HCT116 (cell line): ENCODE data around the gene CELF1. TPM values are rescaled to one million over a fixed set of nuclear protein-coding genes. Genes with fewer than 3 reads are reported as not detected.

Experiments used
- ATAC-seq: fragments of 200-7000 bp; cut with Tn5 transposase; 2 replicates; pipeline ENCODE4 v1.9.1; 2020; ENCODE audit warnings: mild to moderate bottlenecking, moderate library complexity
- BruUV-seq: library from RNA; stranded (reverse); fragments of 400-500 nt; replicated peaks from 2 replicates; lab custom pipeline; 2021; lab: Mats Ljungman, UMichigan
- CTCF ChIA-PET: fragments of 300-600 bp; sonication (Branson Sonifier 250); formaldehyde crosslinking; loops from one replicate; lab custom pipeline; 2021; ENCODE audit warnings: antibody characterized with exemption; lab: Charles Lee
- POLR2A ChIA-PET: fragments of 300-600, 350-600 bp; sonication (Branson Sonifier 250); formaldehyde crosslinking; loops from one replicate; lab custom pipeline; 2021; ENCODE audit warnings: antibody characterized with exemption; lab: Charles Lee
- RAD21 ChIA-PET, 2 experiments: fragments of 300-600 bp; sonication (Branson Sonifier 250); formaldehyde crosslinking; loops; one replicate each; lab custom pipeline; 2023; ENCODE audit warnings: low total read pairs in 2 of 2; ENCODE audit not compliant: uncharacterized antibody in 2 of 2, unreplicated experiment in 2 of 2, low non-redundant PET in 1 of 2; lab: Charles Lee
- DNase-seq: peaks from one replicate; pipeline ENCODE4 v3.0.0-alpha.2; 2010; ENCODE audit warnings: low read depth, low spot score
- H2AFZ ChIP-seq: fragments of 200-600 bp; shearing (Covaris generic), sonication (generic); 2 replicates; pipeline ENCODE4 v1.6.1; 2017; ENCODE audit warnings: low read depth, mixed run types, mixed read lengths, antibody characterized with exemption, low read length; ENCODE audit not compliant: poor library complexity, severe bottlenecking
- H3K27ac ChIP-seq: 2 replicates; pipeline ENCODE4 v1.5.1; 2012; ENCODE audit warnings: low read depth, low read length
- H3K27me3 ChIP-seq: fragments of 200-600 bp; sonication (generic); 2 replicates; pipeline ENCODE4 v1.6.1; 2016; ENCODE audit warnings: mixed run types, low read length, mixed read lengths; ENCODE audit not compliant: insufficient read depth
- H3K36me3 ChIP-seq, 2 experiments: fragments of 200-500 bp in 1 of 2; fragments of 200-600 bp in 1 of 2; sonication (Bioruptor generic) in 1 of 2; sonication (generic) in 1 of 2; 2 replicates each; pipeline versions ENCODE4 v1.5.1 to v1.6.1; 2014 to 2016; ENCODE audit warnings: low read length in 2 of 2, inconsistent platforms in 1 of 2, mixed read lengths in 1 of 2, mixed run types in 1 of 2; ENCODE audit not compliant: insufficient read depth in 2 of 2, control insufficient read depth in 1 of 2
- H3K4me1 ChIP-seq, 2 experiments: fragments of 200-600 bp in 1 of 2; sonication (generic) in 1 of 2; 2 replicates each; pipeline versions ENCODE4 v1.5.1 to v1.6.1; 2012 to 2017; ENCODE audit warnings: low read length in 2 of 2, inconsistent platforms in 1 of 2, mild to moderate bottlenecking in 1 of 2, mixed read lengths in 1 of 2, mixed run types in 1 of 2, moderate library complexity in 1 of 2; ENCODE audit not compliant: insufficient read depth in 2 of 2, control insufficient read depth in 1 of 2
- H3K4me2 ChIP-seq: fragments of 200-600 bp; sonication (generic); 2 replicates; pipeline ENCODE4 v1.6.1; 2017; ENCODE audit warnings: mixed run types, low read length, mixed read lengths
- H3K4me3 ChIP-seq, 2 experiments: fragments of 200-600 bp in 1 of 2; sonication (generic) in 1 of 2; replicated peaks in 1 of 2; 2 replicates each; pipeline ENCODE4 v1.5.1; 2011 to 2016; ENCODE audit warnings: low read length in 2 of 2, control low read depth in 1 of 2, low read depth in 1 of 2, mild to moderate bottlenecking in 1 of 2, mixed read lengths in 1 of 2, mixed run types in 1 of 2
- H3K79me2 ChIP-seq: fragments of 200-600 bp; sonication (generic); 2 replicates; pipeline ENCODE4 v1.6.1; 2017; ENCODE audit warnings: mild to moderate bottlenecking, mixed run types, low read length, moderate library complexity, mixed read lengths; ENCODE audit not compliant: insufficient read depth
- H3K9ac ChIP-seq: fragments of 200-600 bp; sonication (generic); 2 replicates; pipeline ENCODE4 v1.6.1; 2016; ENCODE audit warnings: low read length, mixed read lengths
- H3K9me2 ChIP-seq: fragments of 200-600 bp; sonication (generic), shearing (Covaris generic); 2 replicates; pipeline ENCODE4 v1.6.1; 2017; ENCODE audit warnings: mixed run types, mild to moderate bottlenecking, moderate library complexity; ENCODE audit not compliant: insufficient read depth
- H3K9me3 ChIP-seq, 2 experiments: fragments of 200-500 bp in 1 of 2; fragments of 200-600 bp in 1 of 2; sonication (Bioruptor generic) in 1 of 2; sonication (generic) in 1 of 2; 2 replicates each; pipeline ENCODE4 v1.6.1; 2014 to 2017; ENCODE audit warnings: low read length in 2 of 2, mixed read lengths in 2 of 2, inconsistent platforms in 1 of 2, low read depth in 1 of 2, mild to moderate bottlenecking in 1 of 2, mixed run types in 1 of 2, moderate library complexity in 1 of 2; ENCODE audit not compliant: control insufficient read depth in 1 of 2, insufficient read depth in 1 of 2
- H4K20me1 ChIP-seq: fragments of 200-600 bp; sonication (generic), shearing (Covaris generic); 2 replicates; pipeline ENCODE4 v1.6.1; 2017; ENCODE audit warnings: mixed run types, mild to moderate bottlenecking, moderate library complexity; ENCODE audit not compliant: insufficient read depth
- ATF3 ChIP-seq: IDR thresholded peaks from 2 replicates; pipeline ENCODE4 v1.6.1; 2012
- CBX3 ChIP-seq: IDR thresholded peaks from 2 replicates; pipeline ENCODE4 v1.6.1; 2012; ENCODE audit warnings: low read depth
- CEBPB ChIP-seq: IDR thresholded peaks from 2 replicates; pipeline ENCODE4 v1.6.1; 2012; ENCODE audit warnings: low read depth
- CTCF ChIP-seq, 3 experiments: fragments of 200-600 bp in 1 of 3; sonication (generic) in 1 of 3; IDR thresholded peaks in 2 of 3; conservative IDR thresholded peaks in 1 of 3; 2 replicates each; pipeline ENCODE4 v1.5.1; 2012 to 2017; ENCODE audit warnings: low read depth in 2 of 3, low read length in 2 of 3, antibody characterized with exemption in 1 of 3, borderline replicate concordance in 1 of 3, control low read depth in 1 of 3, mild to moderate bottlenecking in 1 of 3, mixed read lengths in 1 of 3, mixed run types in 1 of 3, moderate library complexity in 1 of 3; ENCODE audit not compliant: insufficient read depth in 1 of 3
- EZH2 ChIP-seq: fragments of 200-600 bp; sonication (generic); IDR thresholded peaks from 2 replicates; pipeline ENCODE4 v1.6.1; 2017; ENCODE audit warnings: antibody characterized with exemption, mixed run types
- FOSL1 ChIP-seq: IDR thresholded peaks from 2 replicates; pipeline ENCODE4 v1.6.1; 2012; ENCODE audit warnings: low read depth
- POLR2A ChIP-seq: IDR thresholded peaks from 2 replicates; pipeline ENCODE4 v1.7.0; 2011; ENCODE audit warnings: borderline replicate concordance; ENCODE audit not compliant: insufficient read depth, insufficient read length; ENCODE audit errors: extremely low read depth
- POLR2AphosphoS5 ChIP-seq: IDR thresholded peaks from 2 replicates; pipeline ENCODE4 v1.6.1; 2011; ENCODE audit warnings: mild to moderate bottlenecking, low read depth, low read length, moderate library complexity
- REST ChIP-seq: IDR thresholded peaks from 2 replicates; pipeline ENCODE4 v1.6.1; 2012; ENCODE audit warnings: low read depth
- SIN3A ChIP-seq: IDR thresholded peaks from 2 replicates; pipeline ENCODE4 v1.6.1; 2012; ENCODE audit warnings: low read depth
- SP1 ChIP-seq: IDR thresholded peaks from 2 replicates; pipeline ENCODE4 v1.6.1; 2012; ENCODE audit warnings: low read depth
- SRF ChIP-seq: IDR thresholded peaks from 2 replicates; pipeline ENCODE4 v1.6.1; 2012; ENCODE audit warnings: low read depth
- TCF7L2 ChIP-seq: IDR thresholded peaks from 2 replicates; pipeline ENCODE4 v1.7.0; 2011; ENCODE audit warnings: borderline replicate concordance, inconsistent platforms; ENCODE audit not compliant: insufficient read depth, insufficient read length; ENCODE audit errors: extremely low read depth
- YY1 ChIP-seq: IDR thresholded peaks from 2 replicates; pipeline ENCODE4 v1.6.1; 2011; ENCODE audit warnings: low read length, low read depth, moderate library complexity, mild to moderate bottlenecking; ENCODE audit not compliant: insufficient replicate concordance; ENCODE audit errors: extremely low read depth
- ZFX ChIP-seq: fragments of 450-650 bp; IDR thresholded peaks from 2 replicates; pipeline ENCODE4 v1.6.1; 2017
- ZNF274 ChIP-seq: fragments of 200-500 bp; sonication (Bioruptor generic); IDR thresholded peaks from 2 replicates; pipeline ENCODE4 v1.6.1; 2014; ENCODE audit warnings: mild to moderate bottlenecking, low read depth, low read length, inconsistent platforms
- intact Hi-C: fragments of 100-400 bp; cut with micrococcal nuclease; formaldehyde crosslinking; loops from 2 replicates; pipeline ENCODE4 v1.10.0; 2022
- total RNA-seq: library from RNA; stranded (reverse); gene quantifications from one replicate; pipeline ENCODE4 v1.2.1, GENCODE V29; 2021; ENCODE audit not compliant: unreplicated experiment

The CELF1 gene
- total RNA-seq, 1 experiment from 2014 or later = 133 TPM

- no peak overlapping the region for H3K9ac ChIP-seq
- no peaks in the 10 kb centered on the region for H3K36me3 ChIP-seq
- RAD21 ChIA-PET = no interaction called here
- ATAC-seq (no peak), DNase-seq (no peak)
- no peaks in the 10 kb centered on the region for H3K9me2 ChIP-seq
- no peak overlapping the region for H3K4me3 ChIP-seq
- H3K79me2 ChIP-seq = no peaks in the 10 kb centered on the region
- H3K4me2 ChIP-seq = no peak overlapping the region
- intact Hi-C loops = no loop called here
- H3K9me3 ChIP-seq = no peaks in the 10 kb centered on the region
- POLR2A ChIA-PET = no interaction called here
- no peak overlapping the region for H2AFZ ChIP-seq
- no peak overlapping the region for H3K27ac ChIP-seq
- no peaks in the 10 kb centered on the region for H3K4me1 ChIP-seq
- TF ChIP-seq ATF3 (no peak), SP1 (no peak), POLR2AphosphoS5 (no peak), FOSL1 (no peak), ZFX (no peak)
- TF ChIP-seq, all 23 proteins: peak for 0
- no peaks in the 10 kb centered on the region for H3K27me3 ChIP-seq
- no TSS peak for BruUV-seq
- CTCF ChIA-PET = no interaction called here
- no peaks in the 10 kb centered on the region for H4K20me1 ChIP-seq
Measured at GRCh38 chr11:47599902-47600301, 47.0 kb upstream of the CELF1 start.

GRCh38 chr11:47595967-47596366 is 43.0 kb upstream of the CELF1 start:
- Histone ChIP-seq H3K4me3 (no peak overlapping the region), H2AFZ (no peak overlapping the region), H3K9me2 (no peaks in the 10 kb centered on the region), H3K79me2 (no peaks in the 10 kb centered on the region), H3K9me3 (no peaks in the 10 kb centered on the region), H3K27ac (no peak overlapping the region), H3K4me2 (no peak overlapping the region), H4K20me1 (no peaks in the 10 kb centered on the region), H3K36me3 (no peaks in the 10 kb centered on the region), H3K4me1 (no peaks in the 10 kb centered on the region), H3K9ac (no peak overlapping the region), H3K27me3 (peaks cover 6% of the 10 kb centered on the region; the same call in 1 of the 2 replicates)
- POLR2A ChIA-PET = no interaction called here
- ATAC-seq (no peak), DNase-seq (no peak)
- RAD21 ChIA-PET = no interaction called here
- intact Hi-C loops = no loop called here
- CTCF ChIA-PET = no interaction called here
- BruUV-seq = no TSS peak
- no peak for TF ChIP-seq REST
- no peak for TF ChIP-seq EZH2
- no peak for TF ChIP-seq CTCF (IDR thresholded peaks at IDR 0.05 in 2 of 3, conservative IDR thresholded peaks at IDR 0.05 in 1 of 3; ENCODE audit: borderline replicate concordance in 1 of 3, insufficient read depth in 1 of 3, low read depth in 2 of 3, low read length in 2 of 3)
- no peak for TF ChIP-seq ATF3
- TF ChIP-seq SRF = no peak
- no peak for TF ChIP-seq SIN3A
- TF ChIP-seq FOSL1 = no peak
- TF ChIP-seq ZNF274 = no peak
- TF ChIP-seq CBX3 = no peak
- TF ChIP-seq SP1 = no peak
- no peak for TF ChIP-seq YY1
- TF ChIP-seq CEBPB = no peak
- TF ChIP-seq POLR2A = no peak
- no peak for TF ChIP-seq TCF7L2
